GOT3 (cell line): ENCODE results near the gene CCDC28A.

Source experiments
- DNase-seq: peaks from one replicate; lab custom pipeline; 2025; ENCODE audit warnings: mixed read lengths; lab: John Stamatoyannopoulos, UW

CCDC28A gene

DNA sequence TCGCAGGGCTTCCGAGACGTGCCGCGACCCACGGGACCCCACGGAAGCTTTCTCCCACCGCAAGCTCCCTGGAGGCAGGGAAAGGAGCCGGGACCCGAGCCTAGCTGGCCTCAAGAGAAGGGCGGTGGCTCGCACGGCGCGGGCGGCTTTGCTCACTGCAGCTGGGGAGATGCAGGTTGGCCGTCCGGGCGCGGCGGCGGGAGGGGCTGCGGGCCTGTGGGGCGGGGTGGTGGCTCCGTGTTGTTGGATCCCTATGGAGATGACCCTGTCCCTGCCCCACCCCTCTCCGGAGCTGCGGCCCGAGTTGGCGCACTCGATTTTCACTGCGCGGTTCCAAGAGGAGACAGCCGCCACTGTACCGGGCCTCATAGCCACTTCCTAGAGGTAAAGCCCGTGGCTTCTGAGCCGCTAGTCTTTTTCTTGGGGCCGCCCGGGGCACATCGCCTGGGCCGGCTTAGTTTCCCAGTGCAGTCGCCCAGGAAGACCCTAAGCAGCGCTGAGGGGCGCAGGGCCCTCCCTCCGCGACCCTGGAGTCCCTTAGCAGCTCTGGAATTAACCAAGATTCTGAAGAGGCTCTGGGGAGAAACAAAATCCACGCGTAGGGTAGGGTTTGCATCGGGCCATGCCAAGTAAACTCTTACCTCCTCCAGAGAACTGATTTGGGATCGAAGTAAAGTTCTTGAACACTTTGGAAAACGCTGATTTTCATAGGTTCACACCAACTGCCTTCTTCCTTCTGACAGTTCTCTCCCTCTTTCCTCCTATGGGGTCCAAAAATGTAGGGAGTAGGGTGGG lies 22.4 kb downstream of the CCDC28A start, which contains the start of gene ECT2L:
ECT2L (plus strand) TSS at position 279 of the 795 bp plus-strand sequence. CDS start 17,188 bp downstream, outside the sequence.
- peak; percentile 31 for DNase-seq

DNA sequence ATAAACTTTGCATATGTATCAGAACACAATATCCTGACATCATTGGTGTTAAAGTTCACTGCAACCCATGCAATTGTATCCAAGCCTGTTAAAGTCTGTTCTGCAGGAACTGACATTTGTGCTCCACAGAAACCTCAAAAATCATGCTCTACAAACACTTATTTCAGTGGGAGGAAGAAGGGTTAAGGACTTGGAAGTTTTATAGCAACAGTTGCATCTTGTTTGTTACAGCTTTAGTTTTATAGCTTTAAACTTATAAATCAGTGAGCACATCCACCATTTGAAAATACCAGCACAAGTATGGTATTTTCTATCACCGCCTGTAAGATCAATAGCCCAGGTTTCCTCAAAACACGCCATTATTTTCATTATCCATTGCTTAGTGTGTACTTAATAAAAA lies 23.2 kb downstream of the CCDC28A start:
- no peak for DNase-seq

DNA sequence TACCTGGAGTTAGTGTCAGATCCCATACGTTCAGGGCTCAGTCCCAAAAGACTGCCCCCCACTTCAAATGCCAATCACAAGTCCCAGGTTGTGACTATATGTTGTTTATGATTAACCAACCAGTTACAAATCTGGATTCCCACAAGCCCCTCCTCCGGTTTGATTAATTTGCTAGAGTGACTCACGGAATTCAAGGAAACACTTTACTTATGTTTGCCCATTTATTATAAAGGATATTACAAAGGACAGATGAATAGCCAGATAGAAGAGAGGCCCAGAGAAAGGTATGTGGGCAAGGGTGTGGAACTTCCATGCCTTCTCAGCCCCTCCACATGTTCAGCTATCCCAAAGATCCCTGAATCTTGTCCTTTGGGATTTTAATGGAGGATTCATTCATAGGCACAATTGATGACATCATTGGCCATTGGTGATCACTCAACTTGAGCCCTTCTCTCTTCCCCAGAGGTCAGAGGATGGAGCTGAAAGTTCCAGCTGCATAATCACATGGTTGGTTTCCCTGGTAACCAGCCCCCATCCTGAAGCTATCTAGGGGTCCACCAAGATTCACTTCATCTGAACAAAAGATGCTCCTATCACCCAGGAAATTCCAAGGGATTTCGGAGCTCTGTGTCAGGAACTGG lies 24.4 kb downstream of the CCDC28A start:
- no peak for DNase-seq

DNA sequence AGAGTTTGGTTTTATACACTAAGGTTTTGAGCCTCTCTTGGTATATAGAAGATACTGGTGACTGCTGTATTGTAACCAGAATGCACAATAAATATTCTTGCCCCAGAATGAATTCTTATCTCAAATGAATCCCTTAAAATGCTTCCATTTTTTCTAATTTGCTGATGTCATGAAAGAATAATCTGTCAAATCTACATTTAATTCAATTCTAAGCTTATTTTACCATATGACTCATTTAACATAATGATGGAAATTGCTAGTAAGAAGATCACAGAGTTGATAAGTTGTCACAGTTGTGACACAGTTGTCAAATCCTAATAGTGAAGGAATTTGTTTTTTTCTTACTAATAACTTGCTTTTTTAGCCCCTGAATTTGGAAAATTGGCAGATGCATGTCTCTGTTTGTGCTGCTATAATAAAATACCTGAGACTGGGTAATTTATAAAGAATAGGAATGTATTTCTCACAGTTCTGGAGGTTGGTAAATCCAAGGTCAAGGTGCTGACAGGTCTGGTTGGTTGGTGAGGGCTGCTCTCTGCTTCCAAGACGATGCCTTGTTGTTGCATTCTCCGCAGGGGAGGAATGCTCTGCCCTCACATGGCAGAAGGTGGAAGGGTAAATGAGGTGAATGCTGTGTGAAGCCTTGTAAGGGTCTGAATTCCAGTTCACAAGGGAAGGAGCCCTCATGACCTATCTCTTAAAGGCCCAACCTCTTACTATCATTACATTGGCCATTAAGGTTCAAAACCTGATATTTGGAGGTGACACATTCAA lies 27.0 kb downstream of the CCDC28A start:
- no peak for DNase-seq

DNA sequence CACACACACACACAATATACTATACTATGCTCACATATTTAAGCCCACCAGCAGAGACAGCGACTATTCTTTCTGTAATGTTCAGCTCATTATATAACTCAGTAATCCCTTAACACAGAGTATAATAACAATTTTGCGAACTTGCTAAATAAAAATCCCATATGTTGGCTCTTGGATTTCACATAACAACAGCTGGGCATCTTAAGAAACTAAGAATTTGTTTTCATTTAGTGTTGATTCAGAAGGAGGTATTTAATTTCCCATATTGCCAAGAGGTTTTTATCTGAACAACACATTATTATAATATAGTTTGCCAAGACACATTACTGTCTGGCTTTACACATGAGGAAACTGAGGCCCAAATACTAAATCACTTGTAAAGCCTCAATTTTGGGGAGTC lies 29.8 kb downstream of the CCDC28A start:
- no peak for DNase-seq

DNA sequence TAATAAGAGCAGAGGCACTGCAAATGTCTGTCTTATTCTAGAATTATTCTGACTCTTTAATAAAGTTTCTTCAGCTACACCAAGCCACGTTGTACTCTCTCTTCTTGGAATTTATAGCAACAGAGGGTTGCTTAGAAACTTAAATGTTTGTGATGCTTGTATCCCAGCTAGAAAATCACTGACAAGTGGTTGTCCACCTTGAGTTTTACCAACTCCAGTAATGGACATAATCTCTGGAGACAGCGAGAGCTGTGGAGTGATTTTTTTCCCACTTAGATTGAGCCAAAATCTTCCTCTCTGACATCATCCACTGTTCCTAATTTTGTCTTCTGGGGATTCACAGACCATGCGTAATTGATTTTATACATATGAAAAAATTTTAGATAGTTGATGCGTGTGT lies 30.3 kb downstream of the CCDC28A start:
- DNase-seq, result no peak

DNA sequence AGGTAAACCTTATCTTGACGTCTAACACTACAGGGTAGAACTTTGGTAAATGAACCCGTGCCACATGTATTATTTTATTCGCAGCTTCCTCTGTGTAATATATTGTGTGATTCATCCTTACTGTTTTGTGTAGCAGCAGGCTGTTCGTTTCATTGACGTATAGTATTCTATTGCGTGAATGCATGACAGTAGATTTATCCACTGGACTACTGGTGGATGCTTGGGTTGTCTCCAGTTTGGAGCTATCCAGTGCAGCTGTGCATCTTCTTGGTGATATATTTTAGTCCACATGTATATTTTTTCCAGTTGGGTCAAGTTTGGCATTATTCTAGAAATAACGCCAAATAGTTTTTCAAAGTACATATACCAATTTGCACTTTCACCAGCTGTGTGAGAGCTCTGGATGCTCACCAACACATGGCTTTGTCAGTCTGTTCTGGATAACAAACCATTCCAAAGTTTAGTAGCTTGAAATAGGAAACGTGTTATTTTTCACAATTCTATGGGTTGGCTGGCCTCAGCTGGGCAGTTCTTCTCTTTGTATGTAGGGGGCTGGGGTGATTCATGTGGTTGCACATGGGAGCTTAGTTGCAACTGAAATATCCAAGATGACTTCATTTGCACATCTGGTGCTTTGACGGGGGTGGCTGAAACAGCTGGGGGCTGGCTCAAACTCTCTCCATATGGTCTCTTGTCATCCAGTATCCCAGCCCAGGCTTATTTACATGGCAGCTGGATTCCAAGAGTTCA lies 31.6 kb downstream of the CCDC28A start:
- DNase-seq, result no peak

DNA sequence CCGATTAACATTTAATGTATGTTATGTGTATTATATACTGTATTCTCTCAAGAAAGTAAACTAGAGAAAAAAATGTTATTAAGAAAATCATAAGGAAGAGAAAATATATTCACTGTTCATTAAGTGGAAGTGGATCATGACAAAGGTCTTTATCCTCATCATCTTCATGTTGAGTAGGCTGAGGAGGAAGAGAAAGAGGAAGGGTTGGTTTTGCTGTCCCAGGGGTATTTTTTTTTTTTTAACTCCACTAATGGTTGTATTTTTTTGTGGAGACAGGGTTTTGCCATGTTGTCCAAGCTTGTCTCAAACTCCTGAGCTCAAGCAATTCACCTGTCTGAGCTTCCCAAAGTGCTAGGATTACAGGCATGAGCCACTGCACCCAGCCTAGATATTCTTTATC lies 33.3 kb downstream of the CCDC28A start:
- no peak for DNase-seq

DNA sequence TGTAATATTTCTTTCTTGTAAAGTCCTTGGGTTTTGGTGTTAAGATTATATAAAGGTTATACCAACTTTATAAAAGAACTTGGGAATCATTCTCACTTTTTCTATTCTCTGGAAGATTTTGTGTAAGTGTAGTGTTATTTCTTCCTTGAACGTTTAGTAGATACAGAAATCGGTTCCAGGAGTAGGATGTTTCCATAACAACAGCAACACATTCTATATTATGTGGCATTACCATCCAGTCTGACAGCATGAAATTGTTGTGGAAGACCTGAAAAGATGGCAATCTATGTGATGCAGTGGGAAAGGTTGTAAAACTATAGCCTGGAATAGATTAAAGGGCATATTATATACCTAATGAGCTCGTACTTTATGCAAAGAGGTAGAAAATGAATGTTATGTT lies 36.1 kb downstream of the CCDC28A start:
- no peak for DNase-seq

DNA sequence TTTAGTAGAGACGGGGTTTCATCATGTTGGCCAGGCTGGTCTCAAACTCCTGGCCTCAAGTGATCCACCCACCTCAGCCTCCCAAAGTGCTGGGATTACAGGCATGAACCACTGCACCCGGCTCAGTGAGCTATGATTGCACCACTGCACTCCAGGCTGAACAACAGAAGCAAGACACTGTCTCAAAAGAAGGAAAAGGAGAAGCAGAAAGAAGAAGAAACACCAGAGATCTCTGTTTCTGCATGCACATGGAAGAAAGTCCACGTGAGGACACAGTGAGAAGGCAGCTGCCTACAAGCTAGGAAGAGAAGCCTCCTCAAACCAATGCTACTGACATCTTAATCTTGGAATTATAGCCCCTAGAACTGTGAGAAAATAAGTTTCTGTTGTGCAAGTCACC lies 38.3 kb downstream of the CCDC28A start:
- DNase-seq, result no peak

DNA sequence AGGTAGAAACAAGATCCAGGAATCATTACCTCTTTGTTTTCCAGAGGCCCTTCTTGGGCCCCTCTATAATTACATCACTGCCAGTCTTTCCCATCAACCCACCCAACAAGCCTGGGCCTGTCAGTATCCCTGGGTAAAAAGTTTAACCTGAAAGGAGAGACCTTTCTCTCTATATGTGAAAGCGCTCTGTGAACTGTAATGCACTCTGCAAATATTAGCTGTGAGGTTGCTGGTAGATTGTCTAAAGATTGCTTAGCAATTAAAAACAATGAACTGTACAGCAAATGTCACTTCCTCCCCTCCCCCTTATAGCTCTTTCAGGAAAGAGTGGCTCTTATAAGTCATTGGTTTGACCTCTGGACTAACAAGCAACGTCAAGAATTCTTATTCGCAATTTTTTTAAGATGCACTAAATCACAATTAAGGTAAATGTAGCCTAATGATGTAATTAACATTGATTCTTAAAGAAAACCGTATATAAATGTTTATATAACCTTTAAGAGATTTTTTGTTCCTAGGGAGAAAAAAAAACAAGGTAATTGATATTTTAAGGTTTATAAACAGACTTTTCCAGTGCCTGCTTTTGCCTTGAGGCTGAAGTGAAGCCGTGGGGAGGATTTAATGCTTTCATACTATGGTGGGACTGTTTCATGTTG lies 40.7 kb downstream of the CCDC28A start:
- DNase-seq, result no peak

DNA sequence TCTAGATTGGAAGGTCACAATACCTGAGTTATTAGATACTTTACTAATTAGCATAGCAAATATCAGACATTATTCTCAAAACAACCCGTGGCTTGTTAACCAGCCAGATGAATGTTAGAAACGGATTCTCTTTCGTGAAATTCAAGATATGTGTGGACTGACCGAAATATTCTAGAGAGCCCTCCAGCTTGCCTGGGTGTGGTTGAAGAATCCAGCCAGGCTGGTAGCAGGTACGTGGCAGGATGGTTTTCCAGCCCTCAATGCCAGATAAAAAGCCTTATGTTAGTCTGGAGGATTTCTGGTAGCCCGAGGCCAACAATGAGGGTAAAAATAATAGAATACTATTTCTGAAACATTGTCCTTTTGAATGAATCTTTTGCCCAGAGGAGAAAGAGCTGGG lies 41.7 kb downstream of the CCDC28A start:
- no peak for DNase-seq

DNA sequence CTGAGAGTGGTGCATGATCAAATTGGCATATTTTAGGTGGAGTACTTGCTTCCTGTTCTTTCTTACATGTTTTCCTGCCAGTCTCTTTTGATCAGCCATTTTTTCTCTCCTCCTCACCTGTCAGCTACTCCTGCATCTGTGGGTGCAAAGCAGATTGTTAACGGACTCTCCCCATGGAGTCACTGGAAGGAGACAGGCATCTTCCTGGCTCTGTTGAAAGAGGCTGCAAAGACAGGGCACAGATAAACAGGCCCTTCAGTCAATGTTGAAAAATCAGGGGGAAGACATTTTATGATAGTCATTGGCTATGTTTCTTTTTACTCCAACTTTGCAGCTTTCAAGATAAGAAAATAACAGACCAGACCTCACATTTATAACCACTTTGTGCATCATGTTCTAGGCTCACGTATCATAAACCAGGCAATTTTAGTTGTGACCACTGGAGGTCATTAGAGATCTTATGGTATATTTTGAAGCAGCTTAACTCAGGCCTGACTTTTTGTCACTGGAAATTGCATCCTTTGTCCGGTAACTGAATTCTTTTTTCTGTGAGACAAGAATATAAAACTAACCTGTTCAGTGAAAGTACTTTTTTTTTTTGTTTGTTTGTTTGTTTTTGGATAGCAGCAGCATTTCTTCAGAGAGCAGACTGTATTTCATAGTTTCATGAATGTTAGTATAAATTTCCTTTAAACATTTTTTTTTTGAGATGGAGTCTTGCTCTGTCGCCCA lies 42.4 kb downstream of the CCDC28A start:
- DNase-seq, result no peak

DNA sequence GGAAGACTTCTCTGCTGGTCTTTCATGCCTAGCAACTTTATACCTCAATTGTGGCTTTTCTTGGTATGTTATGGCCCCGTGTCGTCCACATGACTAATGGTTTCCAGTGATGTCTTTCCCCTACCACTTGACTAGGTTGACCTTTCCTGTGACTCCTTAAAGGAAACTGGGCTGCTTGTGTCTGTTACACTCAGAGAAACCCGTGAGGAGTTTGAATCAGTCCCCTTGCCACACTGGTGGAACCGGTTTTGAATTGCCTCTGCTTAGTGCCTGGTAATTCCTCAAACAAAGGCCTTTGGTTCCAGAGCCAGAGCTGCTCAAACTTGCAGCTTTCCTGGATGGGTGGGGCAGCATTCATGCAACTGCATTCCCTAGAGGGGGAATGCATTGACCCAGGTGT lies 44.2 kb downstream of the CCDC28A start:
- no peak for DNase-seq

DNA sequence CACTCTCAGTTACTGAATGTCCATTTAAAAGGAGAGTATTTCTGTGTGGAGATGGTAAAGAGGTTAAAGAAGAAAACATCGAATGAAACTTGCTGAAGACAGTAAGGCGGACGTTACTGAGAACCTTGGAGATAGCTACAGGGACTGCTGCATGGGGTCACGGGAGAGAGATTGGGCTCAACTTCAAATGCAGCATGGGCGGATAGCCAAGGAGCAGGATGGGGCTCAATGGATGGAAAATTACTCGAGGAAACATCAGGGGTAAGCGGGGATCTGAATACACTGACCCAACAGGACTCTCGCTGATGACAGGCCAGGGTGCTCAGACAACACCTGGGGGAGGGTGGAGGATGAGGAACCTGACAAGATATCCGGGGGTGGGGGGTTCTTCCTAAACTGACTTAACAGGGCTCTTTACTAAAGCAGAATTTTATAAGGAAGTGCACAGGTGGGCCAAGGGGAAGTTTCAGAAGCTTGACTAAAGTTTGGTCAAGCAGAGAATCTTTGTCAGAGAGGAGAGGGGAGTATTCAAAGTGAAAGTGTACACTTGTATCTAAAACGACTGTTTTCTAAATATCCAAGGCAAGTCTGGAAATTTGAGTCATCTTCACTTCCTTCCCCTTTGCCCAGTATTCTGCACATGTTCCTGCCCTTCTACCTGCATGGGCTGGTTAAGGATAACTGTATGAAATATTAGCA lies 45.1 kb downstream of the CCDC28A start:
- no peak for DNase-seq

DNA sequence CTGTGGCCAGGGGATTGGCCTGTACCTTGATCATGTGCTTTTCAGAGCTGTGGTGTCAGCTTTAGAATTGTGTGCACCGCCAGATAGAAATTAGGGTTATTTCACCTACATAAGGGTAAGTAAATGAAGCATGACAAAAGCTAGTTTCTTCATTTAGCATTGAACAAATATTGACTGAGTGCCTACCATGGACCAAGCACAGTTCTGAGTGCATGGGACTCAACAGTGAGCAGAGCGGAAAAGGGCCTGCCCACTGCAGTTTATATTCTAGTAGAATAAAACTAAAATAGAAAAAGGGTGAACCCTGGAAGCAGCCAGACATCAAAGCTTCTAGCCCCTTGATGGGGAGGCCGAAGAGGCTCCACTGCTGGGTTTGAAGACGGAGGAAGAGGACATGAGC lies 48.0 kb downstream of the CCDC28A start:
- no peak for DNase-seq

DNA sequence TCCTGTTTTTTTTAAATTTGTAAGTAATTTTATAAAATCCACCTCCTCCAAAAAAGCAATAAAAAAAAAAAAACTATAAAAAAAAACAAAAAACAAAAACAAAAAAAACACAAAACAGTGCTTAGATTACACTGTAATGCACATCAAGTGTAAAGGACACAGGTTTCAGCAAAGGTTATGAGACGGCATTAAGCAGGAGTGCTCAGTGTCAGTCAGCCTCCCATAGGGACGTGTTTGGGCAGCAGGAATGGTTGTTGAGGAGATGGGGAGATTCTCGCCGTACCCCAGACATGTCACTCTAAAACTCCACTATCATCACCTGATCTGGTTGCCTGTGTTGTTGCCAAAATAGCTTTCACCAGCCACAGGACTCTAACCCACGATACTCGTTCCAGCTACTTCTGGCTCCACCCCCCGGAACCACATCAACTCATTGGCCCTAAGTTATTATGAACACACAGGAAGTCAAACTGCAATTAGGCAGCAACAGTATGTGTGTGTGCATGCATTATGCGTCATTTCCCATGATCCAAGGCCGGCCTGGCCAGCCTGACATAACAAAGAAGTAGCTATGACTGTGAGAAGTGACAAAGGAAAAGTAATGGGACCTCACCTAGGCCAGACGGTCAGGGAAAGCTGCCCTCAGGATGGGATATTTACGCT lies 51.0 kb downstream of the CCDC28A start:
- DNase-seq, result no peak

DNA sequence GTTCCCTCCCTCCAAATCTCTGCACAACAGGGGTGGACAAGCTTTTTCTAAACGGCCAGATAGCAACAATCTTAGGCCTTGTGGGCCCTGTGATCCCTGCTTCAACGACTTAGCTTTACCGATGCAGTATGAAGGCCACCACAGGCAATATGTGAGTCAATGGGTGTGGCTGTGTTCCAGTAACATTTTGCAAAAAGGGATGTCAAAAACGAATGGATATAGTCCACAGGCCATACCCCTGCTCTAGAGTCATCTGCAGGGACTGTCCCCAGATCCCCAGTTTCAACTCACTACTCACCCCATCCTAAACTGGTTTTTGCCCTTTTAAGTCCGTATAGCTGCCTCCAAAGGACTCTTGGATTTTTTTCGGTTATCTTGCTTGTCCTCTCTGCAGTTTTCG lies 56.7 kb downstream of the CCDC28A start:
- DNase-seq, result no peak

DNA sequence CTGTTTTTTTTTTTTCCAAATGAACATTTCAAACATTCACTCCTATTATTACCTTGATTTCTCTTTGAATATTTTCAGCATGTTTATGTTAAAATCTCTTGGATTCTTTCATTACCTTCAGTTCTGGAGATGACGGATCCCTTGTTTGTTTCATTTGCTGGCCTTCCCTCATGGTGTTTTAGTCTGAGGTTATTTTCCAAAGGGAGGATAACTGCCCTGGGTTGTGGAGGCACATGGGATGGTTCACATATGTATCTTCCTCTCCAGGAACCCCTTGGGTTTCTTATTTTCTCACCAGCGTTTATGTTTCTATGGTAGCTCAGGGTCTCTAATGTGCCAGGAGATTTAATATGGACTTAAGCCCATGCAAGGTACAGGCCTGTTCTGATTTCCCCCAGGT lies 58.6 kb downstream of the CCDC28A start:
- DNase-seq, result no peak
